Fibroblast of the conjunctiva (primary cell): ENCODE results near the gene AMMECR1.
"Not testable (repeated sequence)": the region's sequence is repeated elsewhere in the genome, so short reads cannot be mapped to it uniquely, and the experiment has no call there.

Source experiments
- DNase-seq: peaks from one replicate; pipeline ENCODE4 v3.0.0-alpha.2; 2010; ENCODE audit warnings: low read depth

The AMMECR1 gene

DNA sequence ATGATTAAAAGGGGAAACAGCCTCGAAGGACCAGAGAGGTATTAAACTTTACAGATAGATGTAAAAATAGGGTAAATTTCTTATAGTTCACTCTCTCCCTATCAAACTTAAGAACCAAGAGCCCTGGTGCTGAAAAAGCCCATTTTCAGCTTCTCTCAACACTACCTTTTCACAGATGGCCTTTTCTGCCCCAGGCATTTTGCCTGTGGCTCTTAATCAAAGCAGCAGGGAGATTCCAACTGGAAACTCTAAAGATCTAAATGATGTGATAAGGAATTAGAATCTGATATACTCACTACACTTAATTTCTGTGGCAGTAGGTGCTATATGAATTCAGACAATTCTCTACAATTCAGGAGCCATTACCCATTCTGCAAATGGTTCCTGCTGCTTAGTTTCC is 60.0 kb downstream of the AMMECR1 start:
- no peak for DNase-seq

DNA sequence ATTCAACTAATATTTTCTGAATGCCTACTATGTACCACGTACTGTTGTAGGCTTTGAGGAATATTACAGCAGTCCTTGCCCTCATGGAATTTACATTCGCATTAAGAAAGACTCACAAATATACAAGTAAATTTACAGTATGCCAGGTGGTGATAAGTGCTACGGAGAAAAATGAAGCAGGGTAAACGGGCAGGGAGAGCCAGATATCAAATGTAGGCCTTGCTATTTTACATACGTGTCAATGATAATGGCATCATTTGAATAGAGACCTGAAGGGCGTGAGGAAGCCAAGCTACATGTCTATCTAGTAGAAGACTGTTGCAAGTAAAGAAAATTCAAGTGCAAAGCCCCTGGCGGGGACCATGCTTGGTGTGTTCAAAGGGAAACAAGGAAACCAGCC is 65.2 kb downstream of the AMMECR1 start:
- no peak for DNase-seq

DNA sequence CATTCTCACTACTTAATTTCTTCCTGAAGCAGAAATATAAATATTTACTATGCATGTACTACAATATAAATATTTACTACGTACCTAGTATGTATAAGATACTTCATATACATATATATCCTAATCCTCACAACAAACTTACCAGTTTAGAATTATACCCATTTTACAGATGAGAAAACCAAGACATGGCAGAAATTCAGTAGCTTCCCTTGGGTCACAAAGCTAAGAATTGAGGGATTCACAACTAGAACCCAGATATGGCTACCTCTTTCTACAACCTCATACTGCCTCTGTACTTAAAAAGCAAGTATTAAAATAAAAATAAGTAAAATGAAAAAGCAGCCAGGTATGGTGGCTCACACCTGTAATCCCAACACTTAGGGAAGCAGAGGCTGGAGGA is 65.9 kb downstream of the AMMECR1 start:
- DNase-seq = no peak

DNA sequence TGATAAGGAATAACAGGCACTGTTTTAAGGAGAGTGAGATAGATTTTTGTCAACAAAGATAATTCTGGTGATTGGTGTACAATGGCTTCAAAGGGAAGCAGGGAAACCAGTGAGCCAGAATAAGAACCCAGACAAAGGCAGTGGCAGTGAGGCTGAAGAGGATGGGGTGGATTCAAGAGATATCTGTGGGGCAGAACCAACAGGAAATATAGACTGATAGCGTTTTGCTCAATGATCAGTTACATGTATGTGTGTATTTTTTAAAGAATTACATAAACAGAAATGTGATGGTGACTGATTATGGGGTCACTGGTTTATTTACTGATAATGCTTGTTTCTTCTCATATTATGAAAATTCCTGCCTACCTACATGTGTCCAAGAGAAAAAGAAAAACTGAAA is 66.4 kb downstream of the AMMECR1 start:
- DNase-seq = no peak

DNA sequence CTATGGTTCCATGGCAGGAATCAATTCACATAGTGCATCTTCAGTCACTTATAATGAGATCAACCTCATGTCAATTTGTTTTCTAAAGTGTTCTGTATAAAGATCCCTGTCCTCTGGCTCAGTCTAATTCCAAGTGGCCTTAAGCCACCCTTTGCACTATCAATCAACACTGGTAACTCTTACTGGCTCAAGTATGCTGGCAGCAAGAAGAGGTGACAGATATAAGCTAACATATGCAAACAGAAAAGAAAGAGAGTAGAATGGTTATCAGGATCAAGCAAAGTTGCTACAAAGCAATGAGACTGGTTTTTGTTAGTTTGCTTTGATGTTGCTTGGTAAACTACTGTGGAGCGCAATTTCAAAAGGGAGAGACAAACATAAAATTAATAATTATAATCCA is 67.0 kb downstream of the AMMECR1 start:
- DNase-seq = no peak

DNA sequence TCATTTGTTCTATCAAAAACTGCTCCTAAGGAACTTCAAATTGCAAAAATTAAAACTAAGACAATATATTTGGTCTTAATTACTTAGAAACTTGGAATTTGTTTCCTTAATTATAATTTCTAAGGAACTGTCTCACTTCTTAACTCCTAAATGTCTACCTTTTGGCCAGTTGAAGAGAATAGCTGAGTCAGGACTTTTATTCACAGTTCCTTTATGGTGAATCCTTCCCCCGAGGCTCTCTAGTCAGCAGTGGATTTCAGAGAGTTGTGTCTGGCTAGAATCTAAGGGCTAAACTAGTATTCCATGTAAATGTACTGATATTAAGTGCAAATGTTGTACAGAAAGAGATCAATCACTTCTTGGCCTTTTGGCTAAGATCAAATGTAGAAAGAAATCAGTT is 69.3 kb downstream of the AMMECR1 start:
- DNase-seq = no peak

DNA sequence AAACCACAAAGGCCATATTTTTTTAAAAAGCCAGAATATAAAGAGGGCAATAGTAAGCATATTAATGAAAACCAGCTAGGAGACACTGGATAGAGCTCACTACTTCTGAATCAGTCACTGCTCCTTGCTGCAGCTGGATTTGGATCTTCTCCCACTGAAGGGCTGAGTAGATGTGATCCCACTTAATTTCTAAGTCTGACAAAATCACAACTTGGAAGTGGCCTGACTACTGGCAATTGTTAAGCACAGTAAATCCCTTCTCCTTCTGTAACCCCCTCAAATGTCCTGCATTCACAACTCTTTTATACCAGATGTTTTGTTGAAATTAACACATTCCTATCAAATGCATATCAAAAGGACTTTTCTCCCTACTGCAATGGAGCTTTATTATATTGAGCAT is 72.9 kb downstream of the AMMECR1 start:
- DNase-seq = peak; percentile 45

DNA sequence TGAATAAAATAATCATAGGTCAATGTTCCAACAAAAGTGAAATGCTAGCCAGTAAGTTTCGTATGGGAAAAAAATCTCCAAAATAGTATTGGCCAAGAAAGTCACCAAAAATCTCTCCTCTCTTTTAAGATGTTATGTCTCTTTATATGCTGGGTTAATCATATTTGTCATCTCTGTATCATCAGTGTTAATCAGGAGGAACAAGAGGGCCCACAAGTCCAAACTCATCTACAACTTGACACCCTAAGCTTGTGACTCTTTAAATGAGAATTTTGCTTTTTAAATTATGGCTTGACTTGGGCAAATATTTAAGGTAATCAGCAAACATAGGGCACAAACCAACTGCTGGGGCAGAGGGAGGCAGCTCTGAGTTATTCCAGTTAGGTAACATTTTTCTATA is 75.5 kb downstream of the AMMECR1 start:
- DNase-seq = no peak

DNA sequence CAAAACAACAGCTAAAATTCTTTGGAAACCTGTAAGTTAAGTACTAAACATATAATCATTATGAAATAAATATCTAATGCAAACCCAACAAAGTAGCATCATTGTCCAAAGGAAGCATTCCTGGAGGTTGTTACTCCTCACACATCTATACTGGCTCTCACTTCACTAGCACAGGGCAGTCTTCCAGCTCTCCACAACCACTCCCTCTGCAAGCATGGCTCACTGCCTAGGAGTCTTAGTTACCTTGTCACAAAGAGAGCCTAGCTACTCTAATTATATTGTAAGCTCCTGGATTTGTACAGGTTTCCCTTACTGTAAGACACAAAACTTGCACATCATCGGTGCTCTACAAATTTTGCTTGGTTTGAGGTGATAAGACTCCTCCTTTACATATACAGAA is 76.1 kb downstream of the AMMECR1 start:
- peak; percentile 29 for DNase-seq

DNA sequence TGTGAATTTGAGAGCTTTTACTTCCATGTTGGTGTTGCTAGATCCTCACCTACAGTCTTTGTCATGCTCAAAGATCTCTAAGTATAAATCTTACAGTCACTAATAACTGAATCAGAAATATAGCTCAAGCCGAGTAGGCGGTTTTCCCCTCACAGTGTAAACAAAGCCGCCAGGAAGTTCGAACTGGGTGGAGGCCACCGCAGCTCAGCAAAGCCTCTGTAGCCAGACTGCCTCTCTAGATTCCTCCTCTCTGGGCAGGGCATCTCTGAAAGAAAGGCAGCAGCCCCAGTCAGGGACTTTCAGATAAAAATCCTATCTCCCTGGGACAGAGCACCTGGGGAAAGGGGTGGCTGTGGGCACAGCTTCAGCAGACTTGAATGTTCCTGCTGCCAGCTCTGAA is 79.6 kb downstream of the AMMECR1 start:
- DNase-seq = not testable (repeated sequence)

DNA sequence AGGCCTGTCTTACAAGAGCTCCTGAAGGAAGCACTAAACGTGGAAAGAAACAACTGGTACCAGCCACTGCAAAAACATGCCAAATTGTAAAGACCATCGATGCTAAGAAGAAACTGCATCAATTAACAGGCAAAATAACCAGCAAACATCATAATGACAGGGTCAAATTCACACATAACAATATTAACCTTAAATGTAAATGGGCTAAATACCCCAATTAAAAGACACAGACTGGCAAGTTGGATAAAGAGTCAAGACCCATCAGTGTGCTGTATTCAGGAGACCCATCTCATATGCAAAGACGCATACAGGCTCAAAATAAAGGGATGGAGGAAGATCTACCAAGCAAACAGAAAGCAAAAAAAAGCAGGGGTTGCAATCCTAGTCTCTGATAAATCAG is 86.4 kb downstream of the AMMECR1 start:
- DNase-seq = not testable (repeated sequence)

DNA sequence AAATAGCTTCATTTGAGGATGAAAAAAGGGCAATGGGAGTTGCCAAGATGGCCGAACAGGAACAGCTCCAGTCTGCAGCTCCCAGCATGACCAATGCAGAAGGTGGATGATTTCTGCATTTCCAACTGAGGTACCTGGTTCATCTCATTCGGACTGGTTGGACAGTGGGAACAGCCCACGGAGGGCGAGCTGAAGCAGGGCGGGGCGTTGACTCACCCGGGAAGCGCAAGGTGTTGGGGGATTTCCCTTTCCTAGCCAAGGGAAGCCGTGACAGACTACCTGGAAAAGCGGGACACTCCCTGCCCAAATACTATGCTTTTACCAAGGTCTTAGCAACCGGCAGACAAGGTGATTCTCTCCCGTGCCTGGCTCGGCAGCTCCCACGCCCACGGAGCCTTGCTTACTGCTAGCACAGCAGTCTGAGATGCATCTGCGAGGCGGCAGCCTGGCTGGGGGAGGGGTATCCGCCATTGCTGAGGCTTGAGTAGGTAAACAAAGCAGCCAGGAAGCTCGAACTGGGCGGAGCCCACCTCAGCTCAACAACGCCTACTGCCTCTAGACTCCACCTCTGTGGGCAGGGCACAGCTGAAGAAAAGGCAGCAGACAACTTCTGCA is 88.3 kb downstream of the AMMECR1 start:
- DNase-seq = not testable (repeated sequence)

DNA sequence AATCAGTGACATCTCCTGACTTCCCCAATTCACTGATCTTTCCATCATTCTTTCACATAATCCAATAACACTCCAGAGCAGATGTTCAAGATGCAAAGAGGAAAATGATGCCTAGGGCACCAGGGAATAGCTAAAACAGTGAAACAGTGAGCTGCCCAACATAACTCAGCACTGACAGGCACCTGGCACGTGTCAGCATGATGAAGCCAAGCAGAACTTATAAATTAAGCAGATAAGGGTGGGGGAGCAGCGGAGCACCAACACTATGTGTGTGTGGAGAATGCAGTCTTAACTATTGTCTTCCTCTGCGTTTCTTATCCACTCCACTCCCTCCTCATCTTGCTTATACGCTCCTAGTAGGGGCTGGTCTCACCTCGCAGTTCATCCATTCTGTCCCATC is 89.4 kb downstream of the AMMECR1 start:
- no peak for DNase-seq

DNA sequence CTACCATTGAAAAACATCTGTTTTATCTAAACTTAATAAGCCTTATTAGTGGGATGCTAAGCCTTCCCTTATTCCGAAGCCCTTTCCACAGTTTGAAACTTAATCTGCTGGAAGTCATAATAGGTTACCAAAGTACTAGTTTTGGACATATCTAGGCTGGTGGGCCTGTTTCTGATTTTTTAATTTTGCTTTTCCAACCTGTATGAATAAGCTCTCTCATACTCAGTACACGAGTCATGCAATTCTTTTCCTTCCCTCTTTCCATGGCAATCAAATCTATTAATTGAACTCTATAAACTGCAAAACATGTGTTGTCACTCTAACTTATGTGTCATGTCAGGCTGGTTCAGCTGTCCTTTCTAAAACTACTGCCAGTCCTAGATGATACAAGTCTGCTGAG is 91.0 kb downstream of the AMMECR1 start:
- no peak for DNase-seq

DNA sequence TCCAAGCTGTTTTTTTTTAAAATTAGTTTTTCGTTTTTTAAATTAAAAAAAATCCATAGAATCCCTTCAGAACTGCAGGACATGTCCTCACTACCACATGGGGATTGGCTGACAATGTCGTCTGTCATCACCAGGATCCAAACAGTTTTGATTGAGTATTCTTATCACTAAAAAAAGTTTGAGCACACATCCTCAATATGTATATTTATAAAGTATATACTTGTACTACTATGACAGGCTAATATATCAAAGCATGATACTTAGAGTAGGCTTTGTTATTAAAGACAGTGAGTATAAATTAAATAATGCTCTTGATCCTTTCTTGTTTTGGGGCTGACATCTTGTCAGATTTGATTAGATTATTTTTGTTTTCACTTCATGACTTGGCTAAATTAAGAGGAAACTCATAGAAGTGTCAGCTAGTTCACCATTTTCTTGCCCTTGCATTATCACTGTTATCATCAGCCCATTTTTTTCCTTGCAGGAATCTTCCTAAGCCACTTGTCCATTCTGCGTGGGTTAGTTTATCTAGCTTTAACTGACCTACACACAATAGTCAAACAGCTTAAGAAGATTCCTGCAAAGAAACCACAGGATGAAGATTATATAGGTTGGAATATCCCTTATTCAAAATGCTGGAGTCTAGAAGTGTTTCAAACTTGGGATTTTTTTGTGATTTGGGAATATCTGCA is 92.8 kb downstream of the AMMECR1 start:
- DNase-seq = no peak

DNA sequence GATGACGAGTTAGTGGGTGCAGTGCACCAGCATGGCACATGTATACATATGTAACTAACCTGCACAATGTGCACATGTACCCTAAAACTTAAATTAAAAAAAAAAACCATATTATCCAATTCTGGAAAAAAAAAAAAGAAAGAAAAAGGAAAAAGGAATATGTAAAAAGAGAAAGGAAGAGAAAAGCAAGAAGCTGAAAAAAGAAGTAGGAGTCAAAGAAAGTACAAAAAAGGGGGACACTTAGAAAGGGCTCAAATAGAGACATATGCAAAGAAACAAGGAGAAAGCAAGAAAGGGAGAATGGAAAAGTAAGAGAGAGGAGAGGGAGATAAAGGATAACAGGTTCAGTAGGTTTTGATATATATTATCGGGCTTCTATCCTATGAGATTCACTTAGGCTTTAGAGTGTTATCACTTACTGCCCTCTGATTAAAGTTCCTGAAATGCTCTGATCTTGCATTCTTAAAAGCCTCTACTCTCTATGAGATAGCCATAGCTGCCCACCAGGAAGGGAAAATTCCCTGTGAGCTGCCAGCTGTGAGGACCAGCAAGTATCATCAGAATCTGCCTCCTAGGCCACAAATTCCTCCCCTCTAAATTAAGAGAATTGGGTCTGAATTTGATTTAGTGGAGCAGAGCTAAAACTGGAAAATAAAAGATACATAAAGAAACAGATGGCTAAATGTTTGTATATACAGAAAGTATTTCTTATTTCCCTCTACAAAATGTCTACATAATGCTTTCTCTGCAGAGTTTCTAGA is 95.2 kb downstream of the AMMECR1 start:
- DNase-seq = no peak

DNA sequence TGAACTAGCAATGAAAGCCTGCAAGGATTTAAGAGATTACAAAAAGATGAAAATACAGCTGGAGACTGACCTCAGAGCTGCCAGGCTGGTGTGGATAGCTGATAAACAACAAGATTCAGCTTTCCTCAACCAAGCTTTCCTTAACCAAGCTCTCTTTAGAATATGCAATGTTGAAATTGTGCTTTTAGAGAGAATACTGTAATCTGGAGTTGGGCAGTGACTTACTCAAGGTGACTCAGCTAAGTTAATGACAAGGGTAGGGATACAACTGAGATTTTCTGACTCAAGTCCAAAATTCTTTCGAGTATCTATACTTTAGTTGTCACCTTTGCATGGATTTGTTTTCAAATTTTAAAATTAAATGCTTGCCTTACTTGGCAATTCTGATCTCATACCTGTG is 98.0 kb downstream of the AMMECR1 start:
- peak; percentile 14 for DNase-seq

DNA sequence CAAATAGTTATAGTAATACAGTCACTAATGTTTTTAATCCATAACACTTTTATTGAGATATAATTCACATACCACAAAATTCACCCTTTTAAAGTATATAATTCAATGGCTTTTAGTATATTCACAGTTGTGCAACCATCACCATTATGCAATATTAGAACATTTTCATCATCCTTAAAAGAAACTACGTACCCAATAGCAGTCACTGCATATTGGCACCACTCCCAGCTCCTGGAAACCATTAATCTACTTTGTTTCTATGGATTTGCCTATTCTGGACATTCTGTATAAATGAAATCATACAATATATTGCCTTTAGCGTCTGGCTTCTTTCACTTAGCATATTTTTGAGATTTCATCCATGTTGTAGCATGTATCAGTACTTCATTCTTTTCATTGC is 99.3 kb downstream of the AMMECR1 start:
- peak; percentile 77 for DNase-seq

DNA sequence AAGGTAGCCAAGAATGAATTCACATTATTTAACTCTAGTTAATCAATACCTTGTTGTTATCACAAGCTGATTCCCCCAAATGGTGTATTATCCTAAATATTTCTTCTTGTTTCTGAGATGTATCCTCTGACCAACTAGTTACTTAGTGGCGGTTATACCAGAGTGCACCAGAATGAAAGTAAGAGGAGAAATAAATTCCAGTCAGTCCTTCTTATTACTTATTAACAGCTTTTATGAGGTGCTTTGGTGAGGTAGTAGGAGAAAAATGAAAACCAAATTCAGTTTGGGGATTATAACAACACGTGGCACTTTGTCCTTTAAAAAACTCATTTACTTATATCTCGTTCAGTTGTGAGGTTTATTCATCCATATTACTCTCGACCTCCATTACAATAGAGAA is 101.9 kb downstream of the AMMECR1 start:
- no peak for DNase-seq

DNA sequence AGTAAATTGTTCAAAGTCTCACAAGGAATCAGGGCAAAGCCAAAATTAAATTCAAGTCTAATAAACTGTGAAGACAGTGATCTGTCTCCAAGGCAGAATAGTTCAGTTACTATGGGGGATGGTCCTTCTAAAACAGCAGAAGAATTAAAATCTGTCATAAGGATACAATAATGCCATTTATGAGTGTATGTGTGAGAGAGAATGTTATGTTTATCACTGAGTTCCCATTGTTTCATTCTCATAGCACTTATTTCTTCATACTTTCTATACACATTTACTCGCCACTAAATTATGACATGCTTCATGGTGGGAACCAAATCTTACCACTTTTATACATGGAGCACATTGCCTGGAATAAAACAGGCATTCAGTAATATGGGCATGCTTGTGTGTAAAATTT is 102.5 kb downstream of the AMMECR1 start:
- no peak for DNase-seq

DNA sequence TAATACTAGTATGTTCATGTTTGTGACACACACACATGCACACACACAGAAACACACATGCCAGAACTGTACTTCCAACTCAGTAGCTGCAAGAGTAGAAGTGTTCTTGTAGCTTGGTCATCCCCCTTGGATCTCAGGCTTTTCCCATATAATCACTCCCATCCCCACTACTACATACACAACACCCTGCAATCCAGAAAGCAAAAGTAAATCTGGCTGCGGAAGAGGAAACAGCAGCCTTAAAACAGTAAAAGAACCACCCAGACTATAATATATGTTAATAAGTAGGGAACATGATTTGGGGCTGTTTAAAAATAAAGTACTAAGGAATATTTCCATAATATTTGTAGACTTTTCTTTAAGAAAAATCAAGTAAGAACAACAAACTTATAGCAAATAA is 103.2 kb downstream of the AMMECR1 start:
- no peak for DNase-seq

DNA sequence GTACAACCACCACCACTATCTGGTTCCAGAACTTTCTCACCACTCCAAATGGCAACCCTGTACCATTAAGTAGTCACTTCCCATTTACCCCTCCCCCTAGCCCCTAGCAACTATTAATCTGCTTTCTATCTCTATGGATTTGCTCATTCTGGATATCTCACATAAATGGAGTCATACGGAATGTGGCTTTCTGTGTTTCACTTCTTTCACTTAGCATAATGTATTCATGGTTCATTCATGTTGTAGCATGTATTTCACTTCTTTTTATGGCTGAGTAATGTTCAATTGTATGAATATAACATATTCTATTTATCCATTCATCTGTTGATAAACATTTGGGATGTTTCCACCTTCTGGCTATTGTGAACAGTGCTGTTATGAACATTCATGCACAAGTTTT is 104.7 kb downstream of the AMMECR1 start:
- no peak for DNase-seq

DNA sequence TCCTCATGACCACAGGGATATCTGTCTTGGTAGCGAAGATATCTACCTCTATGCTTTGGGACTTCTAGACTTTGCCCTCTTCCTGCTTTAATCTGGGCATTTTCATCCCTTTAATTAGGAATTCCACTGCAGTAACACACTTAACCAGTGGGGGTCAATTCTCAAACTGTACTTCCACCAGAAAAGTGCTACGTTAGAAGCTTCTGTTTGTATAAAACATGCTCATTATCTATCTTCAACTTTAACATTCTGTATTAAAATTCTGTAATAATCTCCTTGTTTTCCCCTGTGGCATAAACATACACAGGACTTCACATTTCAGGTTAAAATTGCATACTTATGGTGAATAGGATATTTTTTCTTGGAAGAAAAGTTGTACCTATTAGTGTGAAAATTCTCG is 105.6 kb downstream of the AMMECR1 start:
- DNase-seq = no peak

DNA sequence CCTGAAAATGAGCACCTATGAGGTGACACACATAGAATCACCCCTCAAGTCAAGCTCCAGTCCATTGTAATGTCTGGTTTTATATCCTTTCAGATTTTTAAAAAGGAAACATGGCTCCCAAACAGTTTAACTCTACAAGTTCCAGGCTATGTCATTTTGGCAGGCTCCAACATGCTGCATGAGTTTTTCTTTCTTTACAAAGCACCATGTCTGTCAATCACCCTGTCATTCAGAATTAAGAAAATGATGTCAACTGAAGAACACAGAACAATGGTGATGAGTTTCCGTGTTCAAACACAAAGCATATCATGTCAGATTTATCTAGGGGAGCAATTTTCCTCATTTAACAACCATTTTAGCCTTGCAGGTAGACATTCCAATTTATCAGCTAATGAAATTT is 106.5 kb downstream of the AMMECR1 start:
- DNase-seq = no peak
